ENCODE data around the gene OCA2. TPM values are rescaled to one million over a fixed set of nuclear protein-coding genes. Genes with fewer than 3 reads are reported as not detected.

The OCA2 gene
- total and polyA plus RNA-seq, 2 of the 8 experiments (the other 6 are each of a cell fraction or from before 2014, with no cell fraction given): 0.20 TPM

DNA sequence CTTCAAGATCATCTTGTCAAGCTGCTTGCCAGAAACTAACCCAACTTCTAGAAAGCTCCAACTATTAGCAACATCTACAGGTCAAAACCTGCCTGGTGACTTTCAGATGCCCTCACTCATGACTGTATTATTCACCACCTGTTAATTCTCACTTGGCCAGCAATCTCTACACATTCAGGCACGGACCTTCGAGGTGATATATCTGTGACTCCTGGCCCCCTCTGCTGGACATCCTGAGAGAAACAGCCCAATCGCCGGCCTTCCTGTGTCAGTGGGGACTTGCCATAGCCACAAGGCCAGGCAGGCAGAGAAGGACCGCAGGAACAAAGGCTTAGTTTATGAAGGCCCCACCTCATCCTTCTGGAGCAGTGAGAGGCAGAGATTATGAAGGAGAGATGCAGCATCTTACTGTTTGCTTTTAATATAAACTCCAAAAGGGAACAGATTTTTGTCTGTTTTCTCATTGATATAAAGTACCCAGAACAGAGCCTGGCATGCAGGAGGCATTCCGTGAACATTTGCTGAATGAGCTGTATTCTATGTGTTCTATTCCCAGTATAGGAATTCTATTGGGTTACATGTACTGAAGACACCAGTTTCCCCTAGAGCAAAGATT lies 24.4 kb upstream of the OCA2 start:
- H3K4me3 ChIP-seq (ENCODE audit: extremely low read depth in 1 of 4, insufficient read depth in 2 of 4, low read depth in 3 of 4, low read length in 4 of 4): no peak overlapping the region
- ChIA-PET CTCF (ENCODE audit: partially characterized antibody) (interaction anchor here (0.7 to 4.8 kb wide), 7 partner anchors 8 to 93 kb away, joined by 3 to 52 read pairs (median 3); partner anchors contain the start of gene OCA2), POLR2A (ENCODE audit: partially characterized antibody) (no interaction called here)
- peaks cover 2% of the 10 kb centered on the region; the same call in 1 of the 2 replicates for H3K79me1 ChIP-seq (ENCODE audit: low read depth, low read length)
- H4K20me1 ChIP-seq (replicated peaks in 1 of 2; ENCODE audit: control insufficient read depth in 1 of 2, insufficient read depth in 2 of 2, low read length in 2 of 2): peaks cover 6 to 7% of the 10 kb centered on the region in 2 experiments
- H4K91ac ChIP-seq (replicated peaks; ENCODE audit: insufficient read length, low read length): no peak overlapping the region
- H2BK15ac ChIP-seq (ENCODE audit: low read length): no peak overlapping the region
- no peak overlapping the region for H4K8ac ChIP-seq (ENCODE audit: extremely low read depth, insufficient read depth, low read length)
- no peak overlapping the region for H4K5ac ChIP-seq (ENCODE audit: insufficient read length, low read depth, low read length)
- H3K18ac ChIP-seq (ENCODE audit: extremely low read depth, low read length): no peak overlapping the region
- H2BK120ac ChIP-seq (replicated peaks; ENCODE audit: low read depth, low read length): no peak overlapping the region
- H3K4me2 ChIP-seq (ENCODE audit: insufficient read depth in 1 of 2, low read depth in 2 of 2, low read length in 2 of 2): no peak overlapping the region
- no peak overlapping the region for H2AK5ac ChIP-seq (ENCODE audit: low read depth, low read length)
- no peaks in the 10 kb centered on the region for H3K4me1 ChIP-seq (replicated peaks in 1 of 4; ENCODE audit: control insufficient read depth in 3 of 4, insufficient read depth in 4 of 4, low read length in 3 of 4)
- H3K23me2 ChIP-seq (ENCODE audit: low read depth, low read length): 0 out of 2 replicates have a peak, but pooled peaks cover 1% of the 10 kb centered on the region
- H3K9ac ChIP-seq (replicated peaks in 1 of 4; ENCODE audit: extremely low read depth in 1 of 4, low read depth in 3 of 4, low read length in 3 of 4): no peak overlapping the region
- TF ChIP-seq SP1 (IDR thresholded peaks at IDR 0.05; ENCODE audit: low read depth, low read length): no peak
- peak; percentile 64 to 75 for TF ChIP-seq RAD21 (IDR thresholded peaks at IDR 0.05 in 1 of 2, conservative IDR thresholded peaks at IDR 0.05 in 1 of 2; ENCODE audit: low read depth in 2 of 2, low read length in 2 of 2)
- TF ChIP-seq, protein P1, sequence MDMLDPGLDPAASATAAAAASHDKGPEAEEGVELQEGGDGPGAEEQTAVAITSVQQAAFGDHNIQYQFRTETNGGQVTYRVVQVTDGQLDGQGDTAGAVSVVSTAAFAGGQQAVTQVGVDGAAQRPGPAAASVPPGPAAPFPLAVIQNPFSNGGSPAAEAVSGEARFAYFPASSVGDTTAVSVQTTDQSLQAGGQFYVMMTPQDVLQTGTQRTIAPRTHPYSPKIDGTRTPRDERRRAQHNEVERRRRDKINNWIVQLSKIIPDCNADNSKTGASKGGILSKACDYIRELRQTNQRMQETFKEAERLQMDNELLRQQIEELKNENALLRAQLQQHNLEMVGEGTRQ (IDR thresholded peaks at IDR 0.05; ENCODE audit: low read length): no peak
- TF ChIP-seq CTCF (IDR thresholded peaks at IDR 0.05; ENCODE audit: control extremely low read depth in 1 of 3, insufficient read depth in 1 of 3, low read depth in 1 of 3, low read length in 3 of 3): peak; percentile 71 to 81 (median 76)
- H3K36me3 ChIP-seq (ENCODE audit: control insufficient read depth in 2 of 4, insufficient read depth in 4 of 4, low read length in 3 of 4): peaks cover 10 to 31% (median 23%) of the 10 kb centered on the region in 4 experiments; a peak in 7 of 8 replicates
- 61% methylated on average over 6 of the region's 6 CpGs; no CpG with 5 or more reads in 1 of the 2 experiments for WGBS, 2 experiments (ENCODE audit: extremely low coverage in 1 of 2, insufficient coverage in 1 of 2, insufficient read length in 1 of 2, insufficient replicate concordance in 2 of 2, low coverage in 1 of 2, low lambda C conversion rate in 2 of 2, missing lambda C conversion rate in 1 of 2)
- no peak overlapping the region for H2BK20ac ChIP-seq (ENCODE audit: low read length)
- H3K79me2 ChIP-seq (ENCODE audit: control insufficient read depth in 1 of 2, insufficient read depth in 2 of 2, low read length in 2 of 2): no peaks in the 10 kb centered on the region
- H3K9me3 ChIP-seq (ENCODE audit: insufficient read depth in 2 of 2, low read depth in 1 of 2, low read length in 1 of 2): no peaks in the 10 kb centered on the region
- H3K14ac ChIP-seq (ENCODE audit: insufficient read length): no peak overlapping the region
- H2AFZ ChIP-seq (ENCODE audit: low read length): no peak overlapping the region
- peak; percentile 29 to 85 for DNase-seq (ENCODE audit: low read depth in 1 of 2, low spot score in 2 of 2)
- no peak overlapping the region for H2BK12ac ChIP-seq (ENCODE audit: low read depth, low read length)
- no peaks in the 10 kb centered on the region for H3K27me3 ChIP-seq (replicated peaks in 1 of 4; ENCODE audit: control insufficient read depth in 3 of 4, extremely low read depth in 1 of 4, insufficient read depth in 3 of 4, low read length in 3 of 4)
- no peak overlapping the region for H3K23ac ChIP-seq (ENCODE audit: insufficient read length)
- no peak overlapping the region for H3K4ac ChIP-seq (replicated peaks; ENCODE audit: insufficient read length, low read depth, low read length)
- H2BK5ac ChIP-seq (ENCODE audit: low read depth, low read length): no peak overlapping the region
- peak; percentile 63 for FAIRE-seq
- no peak overlapping the region for H3K56ac ChIP-seq (replicated peaks; ENCODE audit: insufficient read length, low read depth, low read length)
- H3K27ac ChIP-seq (ENCODE audit: low read depth, low read length): no peak overlapping the region

Measured in H1 (cell line).